ENCODE data around the gene LIN7C.
A peak's percentile ranks its signal among the peaks of the same experiment; 100 is the strongest.
"Not testable (repeated sequence)": the region's sequence is repeated elsewhere in the genome, so short reads cannot be mapped to it uniquely, and the experiment has no call there.

The LIN7C gene, protein sequence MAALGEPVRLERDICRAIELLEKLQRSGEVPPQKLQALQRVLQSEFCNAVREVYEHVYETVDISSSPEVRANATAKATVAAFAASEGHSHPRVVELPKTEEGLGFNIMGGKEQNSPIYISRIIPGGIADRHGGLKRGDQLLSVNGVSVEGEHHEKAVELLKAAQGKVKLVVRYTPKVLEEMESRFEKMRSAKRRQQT

DNA sequence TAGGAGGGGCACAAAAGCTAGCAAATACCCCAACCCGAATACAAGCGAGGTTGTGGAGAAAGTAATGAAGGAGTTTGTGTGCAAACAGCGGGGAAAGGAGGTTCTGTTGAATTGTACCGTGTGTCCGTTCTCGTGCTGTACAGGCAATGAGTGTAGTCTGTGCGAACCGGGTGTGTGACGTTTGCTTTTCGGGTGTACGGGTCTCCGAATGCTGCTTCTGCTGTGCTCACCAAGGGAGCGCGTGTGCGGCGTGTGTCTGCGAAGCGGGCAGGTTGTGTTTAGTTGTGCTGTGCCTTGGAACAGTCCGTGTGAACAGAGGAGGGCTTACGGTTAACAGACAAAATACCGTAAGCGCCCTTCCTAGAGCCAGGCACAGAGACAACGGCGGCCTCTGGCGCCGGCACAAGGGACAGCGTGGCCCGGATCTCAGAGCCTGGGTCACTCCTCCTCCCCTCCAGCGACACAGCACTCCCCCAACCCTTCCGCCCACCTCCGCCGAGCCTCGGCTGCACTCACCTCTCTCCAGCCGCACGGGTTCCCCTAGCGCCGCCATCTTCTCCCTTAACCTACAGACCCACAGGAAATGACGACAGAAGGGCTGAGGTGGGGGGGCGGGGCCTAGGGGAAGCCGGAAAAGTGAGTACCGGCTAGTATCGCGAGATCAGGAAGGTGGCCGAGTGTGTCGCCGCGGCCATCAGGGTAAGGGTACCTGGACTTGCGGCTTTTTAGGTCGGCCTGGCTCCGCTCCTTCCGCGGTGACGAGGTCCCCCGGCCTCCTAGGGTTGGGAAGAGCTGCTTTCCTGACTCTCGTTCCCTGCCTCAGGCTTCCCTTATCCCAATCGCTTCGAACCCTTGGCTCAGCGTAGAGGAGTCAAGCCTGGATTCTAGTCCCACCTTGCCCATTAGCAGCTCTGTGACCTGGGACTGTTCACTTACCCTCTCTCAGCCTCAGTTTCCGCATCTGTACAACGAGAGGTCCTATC lies at the start of gene LIN7C:
LIN7C (minus strand) TSS at position 570 of the 983 bp plus-strand sequence; CDS start at position 553, 17 bp downstream.
- DNase-seq = peak; percentile 88

DNA sequence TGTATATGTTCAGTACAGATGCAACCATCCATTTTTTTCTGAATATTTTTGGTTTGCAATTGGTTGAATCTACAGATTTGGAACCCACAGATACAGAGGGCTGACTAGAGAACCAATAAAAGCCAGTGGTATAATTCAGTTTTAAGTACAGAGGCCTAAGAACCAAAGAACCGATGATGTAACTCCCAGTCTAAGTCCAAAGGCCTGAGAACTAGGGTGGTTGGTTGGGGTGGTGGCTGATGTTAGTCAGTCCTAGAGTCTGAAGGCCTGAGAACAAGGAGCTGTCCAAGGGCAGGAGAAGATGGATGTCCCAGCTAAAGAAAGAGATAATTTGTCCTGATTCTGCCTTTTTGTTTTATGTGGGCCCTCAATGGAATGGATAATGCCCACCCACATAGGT lies 48.7 kb upstream of the LIN7C start:
- no peak for DNase-seq

DNA sequence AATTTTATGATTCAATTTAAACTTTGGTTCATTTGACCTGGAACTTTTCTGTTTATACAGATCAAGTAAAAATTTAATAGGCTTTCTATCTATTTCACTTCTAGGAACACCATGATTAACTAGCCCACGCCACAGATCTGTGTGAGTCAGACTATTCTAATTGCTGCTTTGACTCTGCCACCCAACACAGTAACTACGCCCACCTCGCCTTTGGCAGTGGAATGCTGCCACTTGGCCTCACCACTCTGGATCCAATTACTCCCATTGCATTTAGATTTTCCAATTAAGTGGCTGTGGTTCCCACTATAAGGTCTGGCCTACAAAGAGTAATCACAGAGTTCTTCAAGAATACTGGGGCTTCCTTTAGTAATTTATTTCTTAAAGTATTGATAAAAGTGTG lies 46.6 kb upstream of the LIN7C start:
- DNase-seq = peak; percentile 8

DNA sequence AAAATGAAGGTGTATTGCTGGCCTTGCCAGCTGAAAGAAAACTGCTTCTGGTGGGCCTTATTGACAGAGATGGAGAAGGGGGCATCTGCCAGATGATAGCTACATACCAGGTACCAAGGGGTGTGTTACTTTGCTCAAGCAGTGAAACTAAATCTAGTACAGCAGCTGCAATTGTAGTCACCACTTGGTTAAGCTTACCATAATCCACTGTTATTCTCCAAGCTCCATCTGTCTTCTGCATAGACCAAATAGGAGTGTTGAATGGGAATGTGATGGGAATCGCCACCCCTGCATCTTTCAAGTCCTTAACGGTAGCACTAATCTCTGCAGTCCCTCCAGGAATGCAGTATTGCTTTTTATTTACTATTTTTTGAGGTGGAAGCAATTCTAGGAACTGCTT lies 45.8 kb upstream of the LIN7C start:
- no peak for DNase-seq

DNA sequence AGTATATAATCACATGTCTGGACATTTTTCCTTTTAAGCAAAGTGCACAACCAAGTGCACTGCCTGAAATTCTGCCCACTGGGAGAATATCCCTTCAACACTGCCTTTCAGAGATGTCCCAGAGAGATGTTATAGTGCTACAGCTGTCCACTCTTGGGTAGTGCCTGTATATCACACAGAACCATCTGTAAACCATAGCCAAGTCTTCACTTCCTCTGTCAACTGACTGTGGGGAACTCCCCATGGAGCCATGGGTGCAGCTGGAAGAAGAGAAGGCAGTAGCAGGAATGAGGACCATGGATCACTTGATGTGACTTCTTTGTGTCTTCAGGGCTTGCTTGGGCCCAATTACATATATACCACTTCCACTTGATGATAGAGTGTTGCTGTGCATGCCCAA lies 44.6 kb upstream of the LIN7C start:
- no peak for DNase-seq

DNA sequence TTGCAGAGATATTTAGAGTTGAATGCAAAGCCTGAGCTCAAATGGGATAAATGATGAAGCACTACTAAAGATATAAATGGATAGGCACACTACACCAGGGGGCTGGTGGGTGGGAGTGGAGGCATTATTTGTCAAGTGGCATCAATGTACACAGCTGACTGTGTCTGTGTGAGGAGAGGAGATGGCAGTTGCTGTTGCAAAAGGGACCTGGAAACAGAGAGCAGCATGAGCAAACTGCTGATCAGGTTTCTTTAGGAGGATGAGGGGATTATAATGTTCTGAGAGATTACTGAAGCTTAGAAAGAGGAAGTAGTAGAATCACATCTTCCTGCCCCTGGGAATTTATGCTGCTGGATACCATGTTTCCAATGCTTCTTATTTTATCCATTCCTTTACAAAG lies 39.4 kb upstream of the LIN7C start:
- DNase-seq = no peak

DNA sequence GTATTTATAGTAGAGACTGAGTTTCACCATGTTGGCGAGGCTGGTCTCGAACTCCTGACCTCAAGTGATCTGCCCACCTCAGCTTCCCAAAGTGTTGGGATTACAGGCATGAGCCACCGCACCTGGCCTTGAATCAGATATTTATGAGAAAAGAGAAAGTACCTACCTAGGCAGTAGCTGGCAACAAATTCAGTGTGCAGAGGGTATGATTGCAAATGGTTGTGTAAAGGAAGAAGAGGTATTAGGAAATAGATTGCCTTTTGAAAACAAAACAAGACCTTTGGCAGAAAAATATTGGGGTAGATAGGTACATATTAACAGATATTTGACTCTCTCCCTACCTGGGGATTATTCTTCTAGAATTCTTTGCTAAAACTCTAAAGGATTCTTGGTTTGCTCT lies 38.5 kb upstream of the LIN7C start:
- no peak for DNase-seq

DNA sequence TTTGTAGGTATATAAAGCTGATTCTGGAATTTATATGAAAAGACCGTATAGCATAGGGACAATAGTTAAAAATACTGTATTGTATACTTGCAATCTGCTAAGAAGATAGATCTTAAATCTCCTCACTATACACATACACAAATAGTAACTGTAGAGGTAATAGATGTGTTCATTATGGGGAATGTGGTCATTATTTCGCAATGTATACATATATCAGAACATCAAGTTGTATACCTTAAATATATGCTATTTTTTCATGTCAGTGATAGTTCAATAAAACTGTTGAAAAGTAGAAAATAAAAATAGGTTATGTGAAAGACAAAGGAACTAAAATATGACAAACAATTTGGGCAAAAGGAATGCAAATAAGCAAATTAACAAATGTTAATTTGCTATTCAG lies 35.2 kb upstream of the LIN7C start:
- no peak for DNase-seq

DNA sequence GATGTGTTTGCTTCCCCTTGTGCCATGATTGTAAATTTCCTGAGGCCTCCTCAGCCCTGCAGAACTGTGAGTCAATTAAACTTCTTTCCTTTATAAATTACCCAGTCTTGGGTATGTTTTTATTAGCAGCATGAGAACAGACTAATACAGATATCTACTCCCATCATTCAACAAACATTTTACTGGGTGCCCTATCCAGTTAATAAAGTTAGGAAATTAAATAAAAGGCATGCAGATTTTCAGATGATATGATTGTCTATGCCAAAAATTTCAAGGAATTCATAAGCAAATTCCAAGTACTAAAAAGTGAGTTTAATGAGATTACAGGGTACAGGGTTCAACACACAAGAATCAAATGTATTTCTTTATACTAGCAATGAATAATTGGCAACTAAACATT lies 33.5 kb upstream of the LIN7C start:
- DNase-seq = no peak

DNA sequence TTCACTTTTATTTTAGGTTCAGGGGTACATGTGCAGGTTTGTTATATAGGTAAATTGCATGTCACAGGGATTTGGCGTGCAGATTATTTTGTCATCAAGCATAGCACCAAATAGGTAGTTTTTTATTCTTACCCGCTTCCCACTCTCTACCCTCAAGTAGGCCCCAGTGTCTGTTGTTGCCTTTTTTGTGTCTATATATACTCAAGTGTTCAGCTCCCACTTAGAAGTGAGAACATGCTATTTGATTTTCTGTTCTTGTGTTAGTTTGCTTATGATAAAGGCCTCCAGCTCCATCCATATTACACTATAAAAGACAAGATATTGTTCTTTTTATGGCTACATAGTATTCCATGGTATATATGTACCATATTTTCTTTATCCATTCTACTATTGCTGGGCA lies 28.5 kb upstream of the LIN7C start:
- no peak for DNase-seq

DNA sequence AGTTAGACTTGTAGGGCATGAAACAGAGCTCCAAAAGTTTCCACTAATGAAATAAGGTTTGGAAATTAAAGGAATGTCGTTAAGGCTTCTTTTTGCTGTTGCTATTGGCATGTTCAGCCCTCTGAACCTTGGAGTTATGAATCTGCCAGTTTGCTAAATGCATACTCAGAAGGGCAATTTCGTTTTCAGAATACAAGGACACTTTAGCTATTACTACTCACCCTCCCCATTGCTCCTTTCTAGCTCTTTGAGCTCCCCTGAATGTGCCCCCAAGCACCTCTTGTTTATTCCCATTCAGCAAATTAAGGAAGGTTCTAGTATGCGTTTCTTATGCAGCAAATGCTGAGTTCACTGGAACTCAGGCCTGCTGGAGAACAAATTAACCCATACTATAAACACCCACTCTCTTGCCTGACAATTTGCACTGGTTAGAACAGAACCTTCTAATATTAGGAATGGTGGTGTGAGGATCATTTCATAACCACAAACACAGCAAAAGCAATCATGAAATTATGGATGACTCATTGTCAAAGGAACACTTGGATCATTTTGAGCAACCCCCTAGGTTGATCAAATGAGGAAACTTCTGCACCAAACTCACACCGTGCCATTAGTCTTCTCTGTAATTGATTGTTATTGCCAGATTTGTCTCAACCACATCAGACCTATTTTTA lies 26.2 kb upstream of the LIN7C start:
- DNase-seq = no peak

DNA sequence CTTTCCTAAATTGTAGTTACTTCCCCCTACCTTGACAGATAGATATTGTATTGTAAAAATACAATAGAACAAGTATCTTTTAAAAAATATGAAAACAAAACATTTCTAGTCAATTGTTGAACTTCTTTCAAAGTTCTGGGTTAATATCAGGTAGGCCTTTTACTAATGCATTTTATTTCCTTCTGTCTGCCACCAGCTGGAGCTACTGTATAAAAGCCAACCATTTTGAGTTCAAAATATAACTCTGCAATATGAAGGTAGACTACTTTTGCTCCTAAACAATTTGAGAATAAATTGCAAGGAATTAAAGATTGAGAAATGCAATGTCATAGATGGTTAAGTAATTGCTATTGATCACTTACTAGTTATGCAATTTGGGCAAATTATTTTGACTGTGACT lies 22.1 kb upstream of the LIN7C start:
- no peak for DNase-seq

DNA sequence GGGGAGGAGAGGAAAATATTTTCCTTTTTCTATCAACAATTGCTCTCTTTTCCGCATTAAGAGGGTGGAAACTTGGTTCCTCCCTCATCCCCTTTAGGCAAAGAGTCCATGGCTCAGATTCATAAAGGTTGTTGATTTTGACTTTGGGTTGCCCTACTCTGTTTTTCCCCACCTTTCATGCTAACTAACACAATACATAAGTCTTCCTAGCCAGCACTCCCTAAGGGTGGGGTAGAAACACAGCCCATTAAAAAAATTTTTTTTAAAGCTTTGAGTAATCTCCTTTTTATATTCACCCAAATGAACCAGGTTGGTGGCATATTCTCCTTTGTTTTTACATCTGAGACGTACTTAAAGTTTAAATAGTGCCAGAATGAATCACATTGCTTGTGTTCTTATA lies 20.0 kb upstream of the LIN7C start:
- no peak for DNase-seq

DNA sequence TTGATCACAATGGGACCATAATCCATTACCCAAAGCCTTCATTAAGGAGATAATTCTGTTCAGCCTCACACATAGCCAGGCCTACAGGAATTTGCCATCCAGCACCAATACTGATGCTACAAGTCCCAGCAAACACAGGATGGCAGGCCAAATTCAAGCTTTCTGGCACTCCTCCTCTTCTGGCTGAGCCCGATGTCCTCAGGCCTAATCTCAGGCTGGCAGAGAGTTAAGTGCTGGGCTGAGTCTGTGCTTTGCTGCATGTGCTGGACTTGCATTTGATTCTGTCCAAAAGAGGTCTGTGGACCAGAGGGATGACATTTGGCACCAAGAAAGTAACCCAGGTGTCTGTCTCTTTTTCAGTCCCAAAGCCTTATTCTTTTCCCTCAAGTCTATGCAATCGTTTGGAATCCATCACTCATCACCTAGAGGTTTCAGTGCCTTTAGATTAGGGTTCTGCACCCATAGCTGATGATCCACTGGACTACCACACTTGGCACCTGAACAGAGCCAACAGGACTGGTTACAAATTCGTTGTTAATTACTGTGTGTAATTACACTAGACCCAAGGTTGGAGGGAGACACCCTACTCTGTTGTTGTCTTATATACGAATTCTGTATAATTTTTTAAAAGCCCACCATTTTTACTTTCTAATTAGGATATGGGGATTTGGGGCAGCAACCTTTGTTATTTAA lies 19.4 kb upstream of the LIN7C start:
- DNase-seq = no peak

DNA sequence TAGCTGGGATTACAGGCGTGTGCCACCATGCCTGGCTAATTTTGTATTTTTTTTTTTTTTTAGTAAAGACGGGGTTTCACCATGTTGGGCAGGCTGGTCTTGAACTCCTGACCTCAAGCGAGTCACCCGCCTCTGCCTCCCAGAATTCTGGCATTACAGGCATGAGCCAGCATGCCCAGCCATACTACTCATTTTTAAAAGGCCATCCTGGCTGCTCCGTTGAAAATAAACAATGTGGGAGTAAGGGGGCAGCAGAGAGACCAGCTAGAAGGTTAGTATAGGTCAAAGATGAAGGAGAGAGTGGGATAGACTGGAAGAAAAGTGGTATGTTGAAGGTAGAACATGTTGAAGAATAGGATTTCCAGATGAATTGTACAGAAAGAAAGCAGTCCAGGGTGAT lies 17.6 kb upstream of the LIN7C start:
- no peak for DNase-seq

DNA sequence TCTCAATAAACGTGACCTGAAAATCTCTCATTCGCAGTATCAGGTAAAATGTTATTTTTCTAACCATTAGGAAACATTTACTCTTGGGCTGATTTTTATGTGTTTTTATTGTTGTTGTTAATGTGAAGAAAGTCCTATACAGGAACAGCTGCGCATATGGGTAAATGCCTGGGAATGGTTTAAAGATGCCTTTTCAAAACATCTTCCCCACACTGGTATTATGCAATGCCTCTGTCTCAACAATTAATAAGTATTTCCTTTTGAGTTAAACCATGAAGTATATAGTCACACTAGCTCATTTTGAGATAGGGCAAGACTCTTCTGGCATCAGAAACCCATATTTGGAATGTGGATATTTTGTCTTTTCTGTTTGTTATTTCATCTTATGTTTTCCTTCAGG lies 13.7 kb upstream of the LIN7C start:
- DNase-seq = no peak

DNA sequence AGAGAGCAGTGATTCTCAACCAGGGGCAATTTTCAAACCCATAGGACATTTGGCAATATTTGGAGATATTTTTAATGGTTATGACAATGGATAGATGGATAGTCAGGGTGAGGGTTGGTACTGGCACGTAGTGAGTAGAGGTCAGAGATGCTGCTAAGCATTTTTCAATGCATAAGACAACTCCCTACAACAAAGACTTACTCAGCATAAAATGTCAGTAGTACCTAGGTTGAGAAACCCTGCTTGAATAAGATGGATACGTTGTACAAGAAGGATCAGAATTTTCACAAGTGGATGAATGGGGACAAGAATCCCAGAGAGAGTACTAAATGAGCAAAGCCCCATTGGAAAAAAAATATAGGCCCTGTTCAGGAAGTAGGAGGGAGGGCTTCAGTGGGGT lies 11.9 kb upstream of the LIN7C start:
- DNase-seq = no peak

DNA sequence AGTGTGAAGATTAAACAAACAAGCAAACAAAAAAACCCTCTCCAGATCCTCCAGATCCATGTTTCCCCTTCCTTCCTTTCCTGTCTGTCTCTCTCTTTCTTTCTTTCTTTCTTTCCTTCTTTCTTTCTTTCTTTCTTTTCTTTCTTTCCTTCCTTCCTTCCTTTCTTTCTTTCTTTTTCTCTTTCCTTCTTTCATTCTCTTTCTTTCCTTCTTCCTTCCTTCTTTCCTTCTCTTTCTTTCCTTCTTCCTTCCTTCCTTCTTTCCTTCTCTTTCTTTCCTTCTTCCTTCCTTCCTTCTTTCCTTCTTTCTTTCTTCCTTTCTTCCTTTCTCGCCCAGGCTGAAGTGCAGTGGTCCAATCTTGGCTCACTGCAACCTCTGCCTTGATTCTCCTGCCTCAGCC lies 10.9 kb upstream of the LIN7C start:
- DNase-seq = not testable (repeated sequence)

DNA sequence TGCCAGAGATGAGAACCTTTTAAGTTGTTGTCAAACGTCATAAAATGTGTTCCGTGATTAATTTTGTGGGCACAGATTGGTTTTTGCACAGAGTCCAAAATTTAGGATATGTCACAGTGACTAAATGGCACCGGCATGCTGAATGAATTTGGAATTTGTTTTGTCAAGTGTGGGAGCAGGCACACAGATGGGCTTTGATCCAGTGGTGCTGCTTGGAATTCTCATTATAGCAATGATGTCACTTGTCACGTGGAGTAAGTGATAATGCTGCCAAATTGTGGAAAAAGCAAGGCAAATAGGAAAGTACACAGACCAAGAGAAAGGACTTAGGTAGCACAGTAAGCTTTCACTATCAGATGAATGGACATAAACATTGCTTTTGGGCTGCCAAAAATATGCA lies 8.0 kb upstream of the LIN7C start:
- DNase-seq = peak; percentile 82

DNA sequence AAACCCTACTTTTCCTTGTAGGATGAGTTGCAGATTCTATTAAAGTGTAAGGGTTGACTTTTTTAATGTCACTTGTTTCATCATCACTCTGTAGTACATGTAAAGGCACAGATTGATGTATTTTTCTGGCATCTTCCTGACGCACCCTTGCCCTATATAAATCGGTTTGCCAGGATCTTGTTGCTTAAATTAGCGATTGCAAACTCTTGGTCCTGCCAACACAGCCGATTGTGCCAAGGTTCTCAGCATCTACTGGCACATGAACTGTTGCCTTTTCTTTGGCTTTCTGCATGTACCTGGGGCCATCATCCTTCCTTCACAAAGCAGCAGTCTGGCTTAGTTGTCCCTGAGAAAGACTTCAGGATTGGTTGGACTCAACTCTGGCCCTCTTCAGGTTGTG lies 7.5 kb upstream of the LIN7C start:
- DNase-seq = peak; percentile 80

DNA sequence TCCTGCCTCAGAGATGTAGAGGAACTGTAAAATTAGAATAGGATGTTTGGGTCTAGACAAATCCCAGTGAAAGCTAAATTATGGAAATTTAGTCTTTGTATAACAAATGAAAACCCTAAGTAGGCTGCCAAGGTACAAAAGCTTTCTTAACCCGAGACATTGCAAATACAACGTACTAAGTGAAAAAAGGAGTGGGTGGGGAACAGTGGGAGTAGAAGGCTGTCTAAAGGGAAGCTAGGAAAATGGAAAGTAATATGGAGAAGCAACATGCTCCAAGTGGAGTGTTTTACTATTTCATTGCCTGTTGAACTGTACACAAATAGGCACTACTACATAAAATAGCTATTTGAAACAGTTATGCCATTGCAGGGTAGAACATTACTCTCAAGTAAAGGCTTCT lies 6.8 kb upstream of the LIN7C start:
- no peak for DNase-seq

DNA sequence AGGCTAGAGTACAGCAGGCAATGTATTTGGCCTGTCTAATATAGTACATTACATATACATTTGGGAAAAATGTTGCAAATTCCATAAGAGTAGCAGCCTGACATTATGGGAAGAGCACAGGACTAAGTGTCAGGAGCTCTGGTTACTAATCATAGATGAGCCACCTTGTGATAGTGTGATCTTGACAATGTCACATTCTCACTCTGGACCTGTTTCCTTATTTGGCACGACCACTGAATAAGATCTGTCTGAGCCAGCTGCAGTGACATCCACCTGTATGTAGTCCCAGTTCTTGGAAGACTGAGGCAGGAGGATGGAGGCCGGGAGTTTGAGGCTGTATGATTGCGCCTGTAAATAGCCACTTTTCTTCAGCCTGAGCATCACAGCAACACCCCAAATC lies 5.7 kb upstream of the LIN7C start:
- no peak for DNase-seq

DNA sequence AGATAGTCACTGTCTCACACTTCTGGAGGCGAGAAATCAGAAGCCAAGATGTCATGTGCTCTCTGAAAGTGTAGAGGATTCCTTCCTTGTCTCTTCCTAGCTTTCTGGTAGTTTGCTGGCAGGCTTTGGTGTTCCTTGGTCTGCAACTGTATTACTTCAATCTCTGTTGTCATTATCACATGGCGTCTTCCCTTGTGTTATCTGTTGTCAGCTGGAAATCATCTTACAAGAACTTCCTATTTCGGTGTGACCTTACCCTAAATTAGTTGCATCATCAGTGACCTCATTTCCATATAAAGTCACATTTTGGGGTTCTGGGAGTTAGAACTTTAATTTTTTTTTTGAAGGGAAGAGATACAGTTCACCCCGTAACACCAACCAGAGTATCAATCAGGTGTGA lies 3.3 kb upstream of the LIN7C start:
- no peak for DNase-seq

Measured in NCI-H446 treated with DMSO at 0.1 percent for 48 hours (cell line).